Ascending aorta (tissue), 2 donors: ENCODE data around the gene TRAF3. TPM values are rescaled to one million over a fixed set of nuclear protein-coding genes. Genes with fewer than 3 reads are reported as not detected.

Source experiments
- DNase-seq, 2 donors: peaks; one replicate each; pipeline ENCODE4 v3.0.0-alpha.2; 2019; ENCODE audit warnings: low spot score in 2 of 2
- H3K27ac ChIP-seq, 2 donors: fragments of 200-600 bp; sonication (generic); one replicate each; pipeline ENCODE4 v1.5.1; 2016 to 2017; ENCODE audit warnings: mild to moderate bottlenecking in 1 of 2
- H3K27me3 ChIP-seq: fragments of 200-600 bp; sonication (generic); one replicate; pipeline ENCODE4 v1.5.1; 2017
- H3K36me3 ChIP-seq, 2 donors: fragments of 200-600 bp; sonication (generic); one replicate each; pipeline ENCODE4 v1.5.1; 2016
- H3K4me1 ChIP-seq, 2 donors: fragments of 200-600 bp; sonication (generic); one replicate each; pipeline ENCODE4 v1.5.1; 2016 to 2017; ENCODE audit warnings: mild to moderate bottlenecking in 1 of 2
- H3K4me3 ChIP-seq, 2 donors: fragments of 200-600 bp; sonication (generic); one replicate each; pipeline ENCODE4 v1.5.1; 2016 to 2017; ENCODE audit warnings: mild to moderate bottlenecking in 1 of 2
- H3K9me3 ChIP-seq, 2 donors: fragments of 200-600 bp; sonication (generic); one replicate each; pipeline ENCODE4 v1.5.1; 2016
- intact Hi-C: fragments of 100-400 bp; cut with DNase I; formaldehyde crosslinking; loops from one replicate; pipeline ENCODE4 v1.15.1; 2023
- total RNA-seq: library from RNA; depleted of rRNA; stranded (reverse); fragments of >200 nt; gene quantifications from one replicate; pipeline ENCODE4 v1.1.0, GENCODE V29; 2016
- TF ChIP-seq, protein P1 (sequence below), 3 experiments: fragments of 200-600 bp in 2 of 3; fragments of 450-650 bp in 1 of 3; sonication (generic) in 2 of 3; IDR thresholded peaks; one replicate each; pipeline ENCODE4 v1.5.1; 2016 to 2019; ENCODE audit warnings: antibody characterized with exemption in 3 of 3, mild to moderate bottlenecking in 1 of 3, moderate library complexity in 1 of 3

The TRAF3 gene
- total RNA-seq, 1 donor from 2014 or later: 12.2 TPM

DNA sequence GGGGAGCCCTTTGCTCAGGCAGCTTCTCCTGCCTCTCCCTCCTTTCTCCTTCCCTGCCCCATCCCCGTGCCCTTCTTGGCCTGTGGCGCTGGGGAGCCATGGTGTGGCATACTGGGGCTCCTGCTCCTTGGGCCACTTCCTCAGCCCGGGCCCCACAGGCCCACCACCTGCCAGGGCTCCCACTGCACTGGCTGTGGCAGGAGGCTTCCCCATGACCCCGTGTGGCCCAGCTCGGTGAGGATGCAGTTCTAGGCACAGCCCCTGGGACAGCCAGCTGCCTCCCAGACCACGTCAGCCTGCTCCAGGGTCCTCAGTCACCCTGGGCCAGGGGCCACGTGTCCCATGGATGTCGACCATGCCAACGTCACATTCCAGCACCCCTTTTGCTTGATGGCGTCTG is 132.2 kb downstream of the TRAF3 start:
- Histone ChIP-seq H3K36me3 (peaks cover 7 to 16% of the 10 kb centered on the region in 2 donors), H3K4me1 (no peaks in the 10 kb centered on the region), H3K9me3 (no peaks in the 10 kb centered on the region), H3K27ac (no peak overlapping the region), H3K27me3 (no peaks in the 10 kb centered on the region), H3K4me3 (no peak overlapping the region)
- intact Hi-C loops: no loop called here
- no peak for DNase-seq
- TF ChIP-seq, protein P1, sequence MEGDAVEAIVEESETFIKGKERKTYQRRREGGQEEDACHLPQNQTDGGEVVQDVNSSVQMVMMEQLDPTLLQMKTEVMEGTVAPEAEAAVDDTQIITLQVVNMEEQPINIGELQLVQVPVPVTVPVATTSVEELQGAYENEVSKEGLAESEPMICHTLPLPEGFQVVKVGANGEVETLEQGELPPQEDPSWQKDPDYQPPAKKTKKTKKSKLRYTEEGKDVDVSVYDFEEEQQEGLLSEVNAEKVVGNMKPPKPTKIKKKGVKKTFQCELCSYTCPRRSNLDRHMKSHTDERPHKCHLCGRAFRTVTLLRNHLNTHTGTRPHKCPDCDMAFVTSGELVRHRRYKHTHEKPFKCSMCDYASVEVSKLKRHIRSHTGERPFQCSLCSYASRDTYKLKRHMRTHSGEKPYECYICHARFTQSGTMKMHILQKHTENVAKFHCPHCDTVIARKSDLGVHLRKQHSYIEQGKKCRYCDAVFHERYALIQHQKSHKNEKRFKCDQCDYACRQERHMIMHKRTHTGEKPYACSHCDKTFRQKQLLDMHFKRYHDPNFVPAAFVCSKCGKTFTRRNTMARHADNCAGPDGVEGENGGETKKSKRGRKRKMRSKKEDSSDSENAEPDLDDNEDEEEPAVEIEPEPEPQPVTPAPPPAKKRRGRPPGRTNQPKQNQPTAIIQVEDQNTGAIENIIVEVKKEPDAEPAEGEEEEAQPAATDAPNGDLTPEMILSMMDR (IDR thresholded peaks at IDR 0.05): no peak

DNA sequence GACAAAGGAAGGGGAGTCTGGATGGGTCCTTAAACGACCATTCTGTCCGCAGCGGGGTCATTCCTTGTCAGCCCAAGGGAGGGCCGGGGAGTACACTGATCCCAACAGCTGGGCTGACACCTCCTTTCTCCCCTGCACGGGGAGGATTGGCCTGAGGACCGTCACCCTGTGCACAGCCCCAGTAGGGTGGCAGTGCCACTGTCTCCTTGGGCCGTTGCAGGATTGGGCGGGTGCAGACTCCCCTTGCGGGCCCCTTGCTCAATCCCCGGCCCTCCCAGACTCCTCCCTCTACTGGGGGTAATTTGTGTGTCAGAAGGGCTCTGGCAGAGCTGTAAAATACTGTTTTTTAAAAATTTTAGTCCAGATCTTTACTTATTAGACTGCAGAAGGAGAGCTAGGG is 132.7 kb downstream of the TRAF3 start:
- H3K4me1 ChIP-seq: no peaks in the 10 kb centered on the region
- no peaks in the 10 kb centered on the region for H3K9me3 ChIP-seq
- DNase-seq: no peak
- TF ChIP-seq, protein P1 (IDR thresholded peaks at IDR 0.05): no peak
- H3K36me3 ChIP-seq: peaks cover 7 to 16% of the 10 kb centered on the region in 2 donors
- intact Hi-C loops: no loop called here
- H3K4me3 ChIP-seq: no peak overlapping the region
- no peaks in the 10 kb centered on the region for H3K27me3 ChIP-seq
- H3K27ac ChIP-seq: no peak overlapping the region

DNA sequence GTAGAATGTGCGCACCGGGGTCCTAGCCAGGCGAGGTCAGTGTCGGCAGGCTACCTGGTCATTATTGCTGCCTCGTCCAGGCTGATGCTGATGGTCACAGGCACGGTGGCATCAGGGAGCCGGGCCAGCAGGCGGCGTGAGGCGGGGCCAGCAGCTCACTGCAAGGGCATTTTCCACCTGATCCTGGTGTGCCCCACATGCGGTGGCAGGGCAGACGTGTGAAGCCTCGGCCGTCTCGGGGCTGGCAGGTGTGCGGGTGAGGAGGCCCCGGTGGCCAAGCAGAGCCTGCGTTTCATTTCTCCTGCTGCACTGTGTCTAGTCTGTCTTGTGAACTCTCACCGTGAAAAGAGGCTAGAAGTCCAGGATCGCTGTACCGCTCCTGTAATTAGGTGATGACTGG is 133.2 kb downstream of the TRAF3 start:
- intact Hi-C loops: no loop called here
- DNase-seq: no peak
- Histone ChIP-seq H3K36me3 (peaks cover 4 to 11% of the 10 kb centered on the region in 2 donors), H3K9me3 (no peaks in the 10 kb centered on the region), H3K4me3 (no peak overlapping the region), H3K4me1 (no peaks in the 10 kb centered on the region), H3K27me3 (no peaks in the 10 kb centered on the region), H3K27ac (no peak overlapping the region)
- TF ChIP-seq, protein P1 (IDR thresholded peaks at IDR 0.05): no peak

DNA sequence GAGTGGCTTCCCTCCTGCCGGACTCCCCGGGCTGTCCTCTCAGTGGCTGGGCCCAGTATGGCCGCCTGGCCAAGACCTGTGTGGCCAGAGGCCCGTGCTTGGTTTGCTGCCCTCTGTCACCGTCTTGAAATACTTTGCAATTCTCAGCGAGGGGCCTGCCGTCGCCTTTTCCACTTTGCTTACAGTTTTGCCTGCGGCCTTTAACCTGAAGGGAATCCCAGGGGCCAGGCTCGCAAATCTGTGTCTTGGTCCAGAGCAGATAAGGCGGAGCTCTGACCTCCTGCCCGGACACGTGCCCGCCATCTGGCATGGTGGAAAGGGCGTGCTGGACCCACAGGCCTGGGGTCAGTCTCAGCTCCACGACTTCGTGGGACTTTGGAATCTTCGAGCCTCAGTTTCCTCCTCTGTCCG is 134.3 kb downstream of the TRAF3 start:
- Histone ChIP-seq H3K4me1 (no peaks in the 10 kb centered on the region), H3K27ac (no peak overlapping the region), H3K9me3 (no peaks in the 10 kb centered on the region), H3K4me3 (no peak overlapping the region), H3K36me3 (peaks cover 0 to 5% of the 10 kb centered on the region in 2 donors), H3K27me3 (no peaks in the 10 kb centered on the region)
- intact Hi-C loops: no loop called here
- TF ChIP-seq, protein P1 (IDR thresholded peaks at IDR 0.05): no peak
- no peak for DNase-seq

DNA sequence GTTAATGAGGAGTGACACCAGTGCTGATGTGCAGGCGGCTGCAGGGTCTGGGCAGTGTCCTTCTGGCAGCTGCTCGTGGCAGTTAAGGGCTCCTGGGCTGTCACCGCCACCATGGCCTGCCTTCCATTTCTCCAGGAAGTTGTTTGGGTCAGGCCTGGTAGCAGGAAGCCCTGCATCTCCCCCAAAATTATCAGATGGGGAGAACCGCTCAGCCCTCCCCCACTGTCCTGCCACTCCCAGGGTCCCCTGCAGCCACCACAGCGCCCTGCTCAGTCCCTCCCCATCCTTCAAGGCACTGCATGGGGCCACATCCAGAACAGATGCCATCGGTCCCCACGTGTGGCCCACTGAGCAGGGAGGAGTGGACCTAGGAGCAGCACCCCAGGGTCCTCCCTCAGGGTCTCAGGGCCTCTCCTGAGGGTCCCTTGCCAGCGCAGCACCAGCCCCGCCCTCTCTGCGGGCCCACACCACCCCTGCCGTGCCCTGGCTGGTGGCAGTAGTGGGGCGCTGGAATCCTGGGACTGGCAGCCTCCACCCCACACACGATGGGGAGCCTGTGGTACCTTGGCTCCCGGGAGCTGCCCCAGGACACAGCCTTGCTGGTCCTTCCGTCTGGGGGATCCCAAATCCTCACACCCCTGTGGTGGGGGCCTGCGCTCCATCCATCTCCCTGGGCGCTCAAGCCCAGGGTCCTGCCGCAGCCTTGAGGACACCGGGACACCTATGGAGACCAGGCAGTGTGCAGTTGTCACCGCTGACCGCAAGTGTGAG is 134.9 kb downstream of the TRAF3 start:
- no peak for DNase-seq
- Histone ChIP-seq H3K4me1 (no peaks in the 10 kb centered on the region), H3K9me3 (no peaks in the 10 kb centered on the region), H3K36me3 (peaks cover 0 to 2% of the 10 kb centered on the region in 2 donors), H3K27ac (no peak overlapping the region), H3K27me3 (no peaks in the 10 kb centered on the region), H3K4me3 (no peak overlapping the region)
- intact Hi-C loops: no loop called here
- TF ChIP-seq, protein P1 (IDR thresholded peaks at IDR 0.05): no peak
